ENCODE results near the gene CSNK1G2.

CSNK1G2 gene

GRCh38 chr19:1941146-1942077 lies at the start of gene CSNK1G2:
CSNK1G2 (plus strand) TSS chr19:1941172; CDS start chr19:1969773, 28,601 bp downstream.
- Histone ChIP-seq H3K9ac (ENCODE audit: low read length) (peak within 1 kb of the TSS; percentile 83), H3K4me3 (ENCODE audit: low read length) (peak within 1 kb of the TSS; percentile 47), H3K4me1 (ENCODE audit: control insufficient read depth, insufficient read depth, low read length) (peaks cover 37% of the 10 kb centered on the region), H3K36me3 (ENCODE audit: control insufficient read depth, insufficient read depth, low read length) (no peaks in the 10 kb centered on the region), H3K27me3 (ENCODE audit: control insufficient read depth, insufficient read depth, low read length) (no peaks in the 10 kb centered on the region), H3K9me3 (ENCODE audit: control insufficient read depth, low read length) (no peaks in the 10 kb centered on the region)

- H3K4me1 ChIP-seq (ENCODE audit: control insufficient read depth, insufficient read depth, low read length), result peaks cover 10% of the 10 kb centered on the region
- H3K36me3 ChIP-seq (ENCODE audit: control insufficient read depth, insufficient read depth, low read length), result no peaks in the 10 kb centered on the region
- H3K27me3 ChIP-seq (ENCODE audit: control insufficient read depth, insufficient read depth, low read length), result no peaks in the 10 kb centered on the region
- no peaks in the 10 kb centered on the region for H3K9me3 ChIP-seq (ENCODE audit: control insufficient read depth, low read length)
- no peak overlapping the region for H3K4me3 ChIP-seq (ENCODE audit: low read length)
- H3K9ac ChIP-seq (ENCODE audit: low read length), result no peak overlapping the region
Observed at GRCh38 chr19:1893791-1894190, 47.2 kb upstream of the CSNK1G2 start.

GRCh38 chr19:1896508-1896907 lies 44.5 kb upstream of the CSNK1G2 start:
- Histone ChIP-seq H3K4me3 (ENCODE audit: low read length) (no peak overlapping the region), H3K36me3 (ENCODE audit: control insufficient read depth, insufficient read depth, low read length) (no peaks in the 10 kb centered on the region), H3K9ac (ENCODE audit: low read length) (no peak overlapping the region), H3K4me1 (ENCODE audit: control insufficient read depth, insufficient read depth, low read length) (peaks cover 10% of the 10 kb centered on the region), H3K9me3 (ENCODE audit: control insufficient read depth, low read length) (no peaks in the 10 kb centered on the region), H3K27me3 (ENCODE audit: control insufficient read depth, insufficient read depth, low read length) (no peaks in the 10 kb centered on the region)

- no peak overlapping the region for H3K4me3 ChIP-seq (ENCODE audit: low read length)
- no peaks in the 10 kb centered on the region for H3K36me3 ChIP-seq (ENCODE audit: control insufficient read depth, insufficient read depth, low read length)
- peaks cover 28% of the 10 kb centered on the region for H3K4me1 ChIP-seq (ENCODE audit: control insufficient read depth, insufficient read depth, low read length)
- H3K27me3 ChIP-seq (ENCODE audit: control insufficient read depth, insufficient read depth, low read length), result no peaks in the 10 kb centered on the region
- no peaks in the 10 kb centered on the region for H3K9me3 ChIP-seq (ENCODE audit: control insufficient read depth, low read length)
- H3K9ac ChIP-seq (ENCODE audit: low read length), result no peak overlapping the region
Observed at GRCh38 chr19:1901940-1902404, 39.0 kb upstream of the CSNK1G2 start.

- H3K36me3 ChIP-seq (ENCODE audit: control insufficient read depth, insufficient read depth, low read length), result no peaks in the 10 kb centered on the region
- no peak overlapping the region for H3K4me3 ChIP-seq (ENCODE audit: low read length)
Observed at GRCh38 chr19:1902923-1903322, 38.0 kb upstream of the CSNK1G2 start.

GRCh38 chr19:1904860-1905109 lies 36.2 kb upstream of the CSNK1G2 start:
- H3K36me3 ChIP-seq (ENCODE audit: control insufficient read depth, insufficient read depth, low read length), result no peaks in the 10 kb centered on the region
- no peaks in the 10 kb centered on the region for H3K27me3 ChIP-seq (ENCODE audit: control insufficient read depth, insufficient read depth, low read length)
- H3K4me1 ChIP-seq (ENCODE audit: control insufficient read depth, insufficient read depth, low read length), result peaks cover 41% of the 10 kb centered on the region
- no peak overlapping the region for H3K4me3 ChIP-seq (ENCODE audit: low read length)
- H3K9ac ChIP-seq (ENCODE audit: low read length), result no peak overlapping the region
- H3K9me3 ChIP-seq (ENCODE audit: control insufficient read depth, low read length), result no peaks in the 10 kb centered on the region

More at GRCh38 chr19:1902923-1903322, 38.0 kb upstream of the CSNK1G2 start:
- peaks cover 27% of the 10 kb centered on the region for H3K4me1 ChIP-seq (ENCODE audit: control insufficient read depth, insufficient read depth, low read length)
- no peaks in the 10 kb centered on the region for H3K9me3 ChIP-seq (ENCODE audit: control insufficient read depth, low read length)
- H3K9ac ChIP-seq (ENCODE audit: low read length), result no peak overlapping the region
- no peaks in the 10 kb centered on the region for H3K27me3 ChIP-seq (ENCODE audit: control insufficient read depth, insufficient read depth, low read length)

- Histone ChIP-seq H3K9ac (ENCODE audit: low read length) (peak within 1 kb of the TSS; percentile 75), H3K4me3 (ENCODE audit: low read length) (peak within 1 kb of the TSS; percentile 63), H3K27me3 (ENCODE audit: control insufficient read depth, insufficient read depth, low read length) (no peaks in the 10 kb centered on the region), H3K36me3 (ENCODE audit: control insufficient read depth, insufficient read depth, low read length) (no peaks in the 10 kb centered on the region), H3K9me3 (ENCODE audit: control insufficient read depth, low read length) (no peaks in the 10 kb centered on the region), H3K4me1 (ENCODE audit: control insufficient read depth, insufficient read depth, low read length) (peaks cover 46% of the 10 kb centered on the region)
Observed at GRCh38 chr19:1905110-1905862, 35.7 kb upstream of the CSNK1G2 start, which contains the start of the genes ADAT3 and SCAMP4. ADAT3 (plus strand) TSS chr19:1905399; CDS start chr19:1912048, 6,649 bp downstream. SCAMP4 (plus strand) TSS chr19:1905399; CDS start chr19:1915020, 9,621 bp downstream.

- H3K4me1 ChIP-seq (ENCODE audit: control insufficient read depth, insufficient read depth, low read length), result peaks cover 47% of the 10 kb centered on the region
- H3K9me3 ChIP-seq (ENCODE audit: control insufficient read depth, low read length), result no peaks in the 10 kb centered on the region
- peak overlapping the region; percentile 63 for H3K4me3 ChIP-seq (ENCODE audit: low read length)
- peak overlapping the region; percentile 75 for H3K9ac ChIP-seq (ENCODE audit: low read length)
- no peaks in the 10 kb centered on the region for H3K36me3 ChIP-seq (ENCODE audit: control insufficient read depth, insufficient read depth, low read length)
- no peaks in the 10 kb centered on the region for H3K27me3 ChIP-seq (ENCODE audit: control insufficient read depth, insufficient read depth, low read length)
Observed at GRCh38 chr19:1905863-1906375, 35.1 kb upstream of the CSNK1G2 start.

- Histone ChIP-seq H3K9ac (ENCODE audit: low read length) (peak overlapping the region; percentile 71), H3K4me3 (ENCODE audit: low read length) (no peak overlapping the region), H3K27me3 (ENCODE audit: control insufficient read depth, insufficient read depth, low read length) (no peaks in the 10 kb centered on the region), H3K9me3 (ENCODE audit: control insufficient read depth, low read length) (no peaks in the 10 kb centered on the region), H3K4me1 (ENCODE audit: control insufficient read depth, insufficient read depth, low read length) (peaks cover 50% of the 10 kb centered on the region), H3K36me3 (ENCODE audit: control insufficient read depth, insufficient read depth, low read length) (no peaks in the 10 kb centered on the region)
Observed at GRCh38 chr19:1906985-1907562, 33.9 kb upstream of the CSNK1G2 start.

- Histone ChIP-seq H3K4me3 (ENCODE audit: low read length) (peak overlapping the region; percentile 31), H3K36me3 (ENCODE audit: control insufficient read depth, insufficient read depth, low read length) (peaks cover under 1% of the 10 kb centered on the region), H3K4me1 (ENCODE audit: control insufficient read depth, insufficient read depth, low read length) (peaks cover 55% of the 10 kb centered on the region), H3K27me3 (ENCODE audit: control insufficient read depth, insufficient read depth, low read length) (no peaks in the 10 kb centered on the region), H3K9ac (ENCODE audit: low read length) (peak overlapping the region; percentile 71), H3K9me3 (ENCODE audit: control insufficient read depth, low read length) (no peaks in the 10 kb centered on the region)
Observed at GRCh38 chr19:1907563-1908363, 33.2 kb upstream of the CSNK1G2 start.

- Histone ChIP-seq H3K4me1 (ENCODE audit: control insufficient read depth, insufficient read depth, low read length) (peaks cover 55% of the 10 kb centered on the region), H3K27me3 (ENCODE audit: control insufficient read depth, insufficient read depth, low read length) (no peaks in the 10 kb centered on the region), H3K9me3 (ENCODE audit: control insufficient read depth, low read length) (no peaks in the 10 kb centered on the region), H3K9ac (ENCODE audit: low read length) (peak overlapping the region; percentile 71), H3K36me3 (ENCODE audit: control insufficient read depth, insufficient read depth, low read length) (peaks cover 6% of the 10 kb centered on the region), H3K4me3 (ENCODE audit: low read length) (peak overlapping the region; percentile 31)
Observed at GRCh38 chr19:1908364-1908678, 32.7 kb upstream of the CSNK1G2 start.
